Astrocyte of the spinal cord (primary cell): Measurements from ENCODE around the gene SMCHD1.

Experiments used
- DNase-seq: peaks from one replicate; pipeline ENCODE4 v3.0.0; 2011; ENCODE audit warnings: low read depth, low spot score
- H3K4me3 ChIP-seq: 2 replicates; pipeline ENCODE4 v1.5.1; 2011; ENCODE audit warnings: low read depth, mild to moderate bottlenecking, low read length, moderate library complexity
- in situ Hi-C: cut with HindIII; loops from 2 replicates; pipeline ENCODE4 v1.10.0; 2017; ENCODE audit warnings: low sequenced_read_pairs
- TF ChIP-seq, protein P1 (sequence below): IDR thresholded peaks from 2 replicates; pipeline ENCODE4 v1.5.1; 2012; ENCODE audit warnings: low read depth, mild to moderate bottlenecking, low read length, inconsistent platforms

The SMCHD1 gene

GRCh38 chr18:2853926-2854664 is 198.6 kb downstream of the SMCHD1 start:
- in situ Hi-C loops = no loop called here
- TF ChIP-seq, protein P1, sequence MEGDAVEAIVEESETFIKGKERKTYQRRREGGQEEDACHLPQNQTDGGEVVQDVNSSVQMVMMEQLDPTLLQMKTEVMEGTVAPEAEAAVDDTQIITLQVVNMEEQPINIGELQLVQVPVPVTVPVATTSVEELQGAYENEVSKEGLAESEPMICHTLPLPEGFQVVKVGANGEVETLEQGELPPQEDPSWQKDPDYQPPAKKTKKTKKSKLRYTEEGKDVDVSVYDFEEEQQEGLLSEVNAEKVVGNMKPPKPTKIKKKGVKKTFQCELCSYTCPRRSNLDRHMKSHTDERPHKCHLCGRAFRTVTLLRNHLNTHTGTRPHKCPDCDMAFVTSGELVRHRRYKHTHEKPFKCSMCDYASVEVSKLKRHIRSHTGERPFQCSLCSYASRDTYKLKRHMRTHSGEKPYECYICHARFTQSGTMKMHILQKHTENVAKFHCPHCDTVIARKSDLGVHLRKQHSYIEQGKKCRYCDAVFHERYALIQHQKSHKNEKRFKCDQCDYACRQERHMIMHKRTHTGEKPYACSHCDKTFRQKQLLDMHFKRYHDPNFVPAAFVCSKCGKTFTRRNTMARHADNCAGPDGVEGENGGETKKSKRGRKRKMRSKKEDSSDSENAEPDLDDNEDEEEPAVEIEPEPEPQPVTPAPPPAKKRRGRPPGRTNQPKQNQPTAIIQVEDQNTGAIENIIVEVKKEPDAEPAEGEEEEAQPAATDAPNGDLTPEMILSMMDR = no peak
- no peak overlapping the region for H3K4me3 ChIP-seq
- DNase-seq = no peak
